GM12878 (cell line): ENCODE data around the gene ZNF280C. TPM values are rescaled to one million over a fixed set of nuclear protein-coding genes. Genes with fewer than 3 reads are reported as not detected.

Source experiments
- ATAC-seq: fragments of 200-7000 bp; cut with Tn5 transposase; 3 replicates; pipeline ENCODE4 v1.9.1; 2020; ENCODE audit warnings: mild to moderate bottlenecking, moderate library complexity
- BruUV-seq: library from RNA; stranded (reverse); fragments of 400-500 nt; replicated peaks from 2 replicates; lab custom pipeline; 2021; lab: Mats Ljungman, UMichigan
- CTCF ChIA-PET: fragments of 300-600 bp; sonication (Branson Sonifier 250); formaldehyde crosslinking; extraction: SDS; loops from one replicate; lab custom pipeline; 2021; ENCODE audit warnings: inconsistent platforms; lab: Yijun Ruan, JAX
- POLR2A ChIA-PET: fragments of 350-600 bp; formaldehyde crosslinking; extraction: SDS; loops from one replicate; lab custom pipeline; 2021; ENCODE audit warnings: inconsistent platforms; lab: Charles Lee
- RAD21 ChIA-PET: fragments of 300-600 bp; sonication (Branson Sonifier 250); formaldehyde crosslinking; loops from one replicate; lab custom pipeline; 2023; ENCODE audit warnings: antibody characterized with exemption; ENCODE audit not compliant: unreplicated experiment; lab: Charles Lee
- SMC1A ChIA-PET: fragments of 300-600 bp; sonication (Branson Sonifier 250); formaldehyde crosslinking; loops from one replicate; lab custom pipeline; 2023; ENCODE audit not compliant: unreplicated experiment, uncharacterized antibody; lab: Charles Lee
- DNase-seq: peaks from one replicate; pipeline ENCODE4 v3.0.0-alpha.2; 2011; ENCODE audit warnings: low read depth, low spot score
- FAIRE-seq: peaks from 3 replicates; lab custom pipeline; 2011; peaks lifted over from hg19 to GRCh38; lab: Jason Lieb, UNC
- H2AFZ ChIP-seq: 2 replicates; pipeline ENCODE4 v1.6.0; 2011; ENCODE audit warnings: low read depth, low read length, control low read depth; ENCODE audit not compliant: control insufficient read depth
- H3K27ac ChIP-seq: 2 replicates; pipeline ENCODE4 v1.5.1; 2011; ENCODE audit warnings: control low read depth; ENCODE audit not compliant: control insufficient read depth, insufficient read depth
- H3K27me3 ChIP-seq, 2 experiments: replicated peaks in 1 of 2; 2 replicates each; pipeline versions ENCODE4 v1.6.0 to v1.6.1; 2011; ENCODE audit warnings: low read length in 1 of 2; ENCODE audit not compliant: control insufficient read depth in 2 of 2, insufficient read depth in 2 of 2
- H3K36me3 ChIP-seq, 2 experiments: 2 replicates each; pipeline ENCODE4 v1.5.1; 2011; ENCODE audit warnings: low read length in 1 of 2; ENCODE audit not compliant: control insufficient read depth in 2 of 2, insufficient read depth in 2 of 2
- H3K4me1 ChIP-seq: 2 replicates; pipeline ENCODE4 v1.6.1; 2011; ENCODE audit warnings: mild to moderate bottlenecking, low read length, moderate library complexity, mixed read lengths; ENCODE audit not compliant: control insufficient read depth, insufficient read depth
- H3K4me2 ChIP-seq: 2 replicates; pipeline ENCODE4 v1.6.0; 2011; ENCODE audit warnings: control low read depth; ENCODE audit not compliant: control insufficient read depth, insufficient read depth
- H3K4me3 ChIP-seq: fragments of 200-600 bp; sonication (generic); 2 replicates; pipeline ENCODE4 v1.5.1; 2016
- H3K79me2 ChIP-seq: 2 replicates; pipeline ENCODE4 v1.6.0; 2011; ENCODE audit warnings: low read length; ENCODE audit not compliant: control insufficient read depth, insufficient read depth
- H3K9ac ChIP-seq: 2 replicates; pipeline ENCODE4 v1.8.0; 2011; ENCODE audit warnings: low read length, control low read depth, mixed read lengths; ENCODE audit not compliant: control insufficient read depth, insufficient read depth
- H3K9me3 ChIP-seq: replicated peaks from 3 replicates; pipeline ENCODE4 v1.5.1; 2011; ENCODE audit warnings: mild to moderate bottlenecking, low read length; ENCODE audit not compliant: control insufficient read depth, insufficient read depth
- H4K20me1 ChIP-seq: 2 replicates; pipeline ENCODE4 v1.6.0; 2011; ENCODE audit not compliant: control insufficient read depth, insufficient read depth
- BCLAF1 ChIP-seq: fragments of 450-650 bp; IDR thresholded peaks from 2 replicates; pipeline ENCODE4 v1.6.1; 2017; ENCODE audit warnings: antibody characterized with exemption, mild to moderate bottlenecking, moderate library complexity
- FOS ChIP-seq: IDR thresholded peaks from 3 replicates; pipeline ENCODE4 v1.6.1; 2011; ENCODE audit warnings: borderline replicate concordance; ENCODE audit not compliant: insufficient read length; ENCODE audit errors: extremely low read depth
- GABPA ChIP-seq: IDR thresholded peaks from 2 replicates; pipeline ENCODE4 v1.6.1; 2014; ENCODE audit warnings: antibody characterized with exemption, low read depth, mild to moderate bottlenecking, inconsistent platforms
- MEF2A ChIP-seq: IDR thresholded peaks from 2 replicates; pipeline ENCODE4 v1.6.1; 2011; ENCODE audit warnings: low read depth, mild to moderate bottlenecking, low read length, moderate library complexity; ENCODE audit not compliant: insufficient read depth
- SIX5 ChIP-seq: IDR thresholded peaks from 2 replicates; pipeline ENCODE4 v1.6.1; 2011; ENCODE audit warnings: mild to moderate bottlenecking, low read depth, low read length, moderate library complexity; ENCODE audit not compliant: severe bottlenecking
- SP1 ChIP-seq: IDR thresholded peaks from one replicate; pipeline ENCODE4 v1.6.1; 2011; ENCODE audit warnings: low read depth, low read length
- USF2 ChIP-seq: IDR thresholded peaks from 2 replicates; pipeline ENCODE4 v1.6.1; 2011; ENCODE audit warnings: low read depth, low read length, improper control_type of control experiment, borderline replicate concordance
- ZNF687 ChIP-seq: fragments of 450-650 bp; IDR thresholded peaks from 2 replicates; pipeline ENCODE4 v1.6.1; 2017; ENCODE audit warnings: mild to moderate bottlenecking, moderate library complexity
- WGBS: methylation state at CpG from one replicate; pipeline ENCODE4 v1.1.6; 2016; ENCODE audit warnings: low lambda C conversion rate; ENCODE audit not compliant: insufficient replicate concordance, insufficient coverage; ENCODE audit errors: missing lambda C conversion rate; 5-methylcytosine and 5-hydroxymethylcytosine counted together
- in situ Hi-C: fragments of 300-500 bp; cut with MboI; formaldehyde crosslinking; loops from 9 replicates; pipeline ENCODE4 v1.14.3; 2018; ENCODE audit warnings: mixed read lengths
- intact Hi-C: fragments of 100-400 bp; cut with micrococcal nuclease; formaldehyde crosslinking; loops from one replicate; pipeline ENCODE4 v1.14.2; 2022; ENCODE audit not compliant: unreplicated experiment
- polyA plus RNA-seq, 11 experiments: library from polyadenylated mRNA; depleted of rRNA in 4 of 11; unstranded in 6 of 11; stranded (reverse) in 5 of 11; fragments of >200 nt; fragmentation: Nextera tagmentation in 4 of 11; fragmentation: Illumina TruSeq in 1 of 11; extraction: Ambion mirVana in 4 of 11; extraction: Trizol in 1 of 11; gene quantifications; 1 replicate in 1 of 11; 2 replicates in 10 of 11; pipeline versions ENCODE4 v1.2.1 to v1.2.3, GENCODE V29; 2011 to 2016; ENCODE audit warnings: inconsistent platforms in 2 of 11, missing spikeins in 2 of 11, low read depth in 1 of 11
- total RNA-seq, 4 experiments: library from RNA; depleted of rRNA in 3 of 4; stranded (reverse); fragments of >200 nt in 3 of 4; fragmentation: Illumina TruSeq in 1 of 4; extraction: Trizol in 1 of 4; gene quantifications; 2 replicates each; pipeline versions ENCODE4 v1.2.1 to v1.2.3, GENCODE V29; 2013 to 2021
- TF ChIP-seq, protein P1 (sequence below): fragments of 450-650 bp; IDR thresholded peaks from 2 replicates; pipeline ENCODE4 v1.6.1; 2017; ENCODE audit warnings: mild to moderate bottlenecking, moderate library complexity

Gene ZNF280C
- total and polyA plus RNA-seq, 10 of the 15 experiments (the other 5 are each of a cell fraction or from before 2014, with no cell fraction given): 0.82 to 8.8 (median 5.7) TPM

GRCh38 chrX:130300010-130300282 lies 31.2 kb upstream of the ZNF280C start (continued):
- TF ChIP-seq FOS (no peak), BCLAF1 (no peak)

GRCh38 chrX:130299279-130300009 lies 30.7 kb upstream of the ZNF280C start:
- in situ Hi-C loops (no loop called here), intact Hi-C loops (no loop called here)
- Histone ChIP-seq H3K36me3 (no peaks in the 10 kb centered on the region), H3K27me3 (no peaks in the 10 kb centered on the region; a peak in 1 of 4 replicates), H3K4me2 (no peak overlapping the region), H3K9ac (no peak overlapping the region), H3K4me1 (no peaks in the 10 kb centered on the region), H3K9me3 (no peaks in the 10 kb centered on the region), H2AFZ (no peak overlapping the region), H3K79me2 (no peaks in the 10 kb centered on the region), H4K20me1 (no peaks in the 10 kb centered on the region), H3K27ac (no peak overlapping the region), H3K4me3 (no peak overlapping the region)
- DNase-seq: no peak
- no peak for ATAC-seq
- CTCF ChIA-PET: no interaction called here
- BruUV-seq: no TSS peak
- RAD21 ChIA-PET: no interaction called here
- POLR2A ChIA-PET: no interaction called here
- FAIRE-seq: no peak
- SMC1A ChIA-PET: no interaction called here
- WGBS: 39% methylated on average over 16 of the region's 19 CpGs
- TF ChIP-seq, protein P1, sequence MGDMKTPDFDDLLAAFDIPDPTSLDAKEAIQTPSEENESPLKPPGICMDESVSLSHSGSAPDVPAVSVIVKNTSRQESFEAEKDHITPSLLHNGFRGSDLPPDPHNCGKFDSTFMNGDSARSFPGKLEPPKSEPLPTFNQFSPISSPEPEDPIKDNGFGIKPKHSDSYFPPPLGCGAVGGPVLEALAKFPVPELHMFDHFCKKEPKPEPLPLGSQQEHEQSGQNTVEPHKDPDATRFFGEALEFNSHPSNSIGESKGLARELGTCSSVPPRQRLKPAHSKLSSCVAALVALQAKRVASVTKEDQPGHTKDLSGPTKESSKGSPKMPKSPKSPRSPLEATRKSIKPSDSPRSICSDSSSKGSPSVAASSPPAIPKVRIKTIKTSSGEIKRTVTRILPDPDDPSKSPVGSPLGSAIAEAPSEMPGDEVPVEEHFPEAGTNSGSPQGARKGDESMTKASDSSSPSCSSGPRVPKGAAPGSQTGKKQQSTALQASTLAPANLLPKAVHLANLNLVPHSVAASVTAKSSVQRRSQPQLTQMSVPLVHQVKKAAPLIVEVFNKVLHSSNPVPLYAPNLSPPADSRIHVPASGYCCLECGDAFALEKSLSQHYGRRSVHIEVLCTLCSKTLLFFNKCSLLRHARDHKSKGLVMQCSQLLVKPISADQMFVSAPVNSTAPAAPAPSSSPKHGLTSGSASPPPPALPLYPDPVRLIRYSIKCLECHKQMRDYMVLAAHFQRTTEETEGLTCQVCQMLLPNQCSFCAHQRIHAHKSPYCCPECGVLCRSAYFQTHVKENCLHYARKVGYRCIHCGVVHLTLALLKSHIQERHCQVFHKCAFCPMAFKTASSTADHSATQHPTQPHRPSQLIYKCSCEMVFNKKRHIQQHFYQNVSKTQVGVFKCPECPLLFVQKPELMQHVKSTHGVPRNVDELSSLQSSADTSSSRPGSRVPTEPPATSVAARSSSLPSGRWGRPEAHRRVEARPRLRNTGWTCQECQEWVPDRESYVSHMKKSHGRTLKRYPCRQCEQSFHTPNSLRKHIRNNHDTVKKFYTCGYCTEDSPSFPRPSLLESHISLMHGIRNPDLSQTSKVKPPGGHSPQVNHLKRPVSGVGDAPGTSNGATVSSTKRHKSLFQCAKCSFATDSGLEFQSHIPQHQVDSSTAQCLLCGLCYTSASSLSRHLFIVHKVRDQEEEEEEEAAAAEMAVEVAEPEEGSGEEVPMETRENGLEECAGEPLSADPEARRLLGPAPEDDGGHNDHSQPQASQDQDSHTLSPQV: no peak
- TF ChIP-seq GABPA: no peak
- no peak for TF ChIP-seq SP1
- TF ChIP-seq USF2: no peak
- no peak for TF ChIP-seq SIX5
- no peak for TF ChIP-seq MEF2A
- TF ChIP-seq FOS: no peak
- TF ChIP-seq ZNF687: no peak
